SJCRH30 (cell line): ENCODE results near the gene PSMD11. TPM values are rescaled to one million over a fixed set of nuclear protein-coding genes. Genes with fewer than 3 reads are reported as not detected.

Source experiments
- DNase-seq, 2 experiments: peaks; one replicate each; pipeline ENCODE4 v3.0.0-alpha.2; 2015 to 2020
- H3K27ac ChIP-seq: fragments of 250-450 bp; sonication (Bioruptor Pico); 2 replicates; pipeline ENCODE4 v1.5.1; 2020; ENCODE audit warnings: mild to moderate bottlenecking, moderate library complexity
- H3K27me3 ChIP-seq: fragments of 250-450 bp; sonication (Bioruptor Pico); 2 replicates; pipeline ENCODE4 v1.5.1; 2020; ENCODE audit warnings: mild to moderate bottlenecking, moderate library complexity
- H3K36me3 ChIP-seq: fragments of 250-450 bp; sonication (Bioruptor Pico); 2 replicates; pipeline ENCODE4 v1.5.1; 2020; ENCODE audit warnings: mild to moderate bottlenecking, moderate library complexity
- H3K4me1 ChIP-seq: fragments of 250-450 bp; sonication (Bioruptor Pico); 2 replicates; pipeline ENCODE4 v1.5.1; 2020; ENCODE audit warnings: mild to moderate bottlenecking, moderate library complexity
- H3K4me3 ChIP-seq: fragments of 250-450 bp; sonication (Bioruptor Pico); 2 replicates; pipeline ENCODE4 v1.5.1; 2020; ENCODE audit warnings: mild to moderate bottlenecking, moderate library complexity
- H3K9me3 ChIP-seq: fragments of 250-450 bp; sonication (Bioruptor Pico); replicated peaks from 2 replicates; pipeline ENCODE4 v1.5.1; 2020; ENCODE audit warnings: mild to moderate bottlenecking, moderate library complexity
- total RNA-seq: library from RNA; depleted of rRNA; stranded (reverse); fragments of >200 nt; shearing (Covaris generic); gene quantifications from 2 replicates; pipeline ENCODE4 v1.2.3, GENCODE V29; 2014

PSMD11 gene
- total RNA-seq, 1 experiment from 2014 or later: 172 TPM

DNA sequence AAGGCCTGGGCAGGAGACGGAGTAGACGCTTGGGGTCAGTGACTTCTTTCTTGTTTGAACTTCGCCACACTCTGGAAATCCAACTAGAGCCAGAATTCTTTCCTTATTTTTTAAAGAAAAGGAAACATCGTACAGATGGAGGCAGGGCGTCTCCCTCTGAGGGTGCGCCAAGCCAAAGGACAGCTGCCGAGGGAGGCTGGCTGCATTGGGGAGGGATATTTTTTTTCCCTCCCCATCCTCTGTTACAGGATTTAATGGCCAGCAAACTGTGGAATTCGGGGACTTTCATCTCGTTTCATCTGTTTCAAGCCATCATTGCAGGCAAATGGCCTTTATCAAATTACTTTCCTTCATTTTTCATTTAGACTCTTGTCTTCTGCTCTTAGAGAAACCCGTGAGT, 58.4 kb downstream of the PSMD11 start:
- DNase-seq: no peak
- Histone ChIP-seq H3K4me1 (peaks cover 31% of the 10 kb centered on the region), H3K27me3 (peaks cover 2% of the 10 kb centered on the region; the same call in 1 of the 2 replicates), H3K36me3 (no peaks in the 10 kb centered on the region), H3K9me3 (no peaks in the 10 kb centered on the region), H3K27ac (no peak overlapping the region; the same call in 1 of the 2 replicates), H3K4me3 (no peak overlapping the region)

DNA sequence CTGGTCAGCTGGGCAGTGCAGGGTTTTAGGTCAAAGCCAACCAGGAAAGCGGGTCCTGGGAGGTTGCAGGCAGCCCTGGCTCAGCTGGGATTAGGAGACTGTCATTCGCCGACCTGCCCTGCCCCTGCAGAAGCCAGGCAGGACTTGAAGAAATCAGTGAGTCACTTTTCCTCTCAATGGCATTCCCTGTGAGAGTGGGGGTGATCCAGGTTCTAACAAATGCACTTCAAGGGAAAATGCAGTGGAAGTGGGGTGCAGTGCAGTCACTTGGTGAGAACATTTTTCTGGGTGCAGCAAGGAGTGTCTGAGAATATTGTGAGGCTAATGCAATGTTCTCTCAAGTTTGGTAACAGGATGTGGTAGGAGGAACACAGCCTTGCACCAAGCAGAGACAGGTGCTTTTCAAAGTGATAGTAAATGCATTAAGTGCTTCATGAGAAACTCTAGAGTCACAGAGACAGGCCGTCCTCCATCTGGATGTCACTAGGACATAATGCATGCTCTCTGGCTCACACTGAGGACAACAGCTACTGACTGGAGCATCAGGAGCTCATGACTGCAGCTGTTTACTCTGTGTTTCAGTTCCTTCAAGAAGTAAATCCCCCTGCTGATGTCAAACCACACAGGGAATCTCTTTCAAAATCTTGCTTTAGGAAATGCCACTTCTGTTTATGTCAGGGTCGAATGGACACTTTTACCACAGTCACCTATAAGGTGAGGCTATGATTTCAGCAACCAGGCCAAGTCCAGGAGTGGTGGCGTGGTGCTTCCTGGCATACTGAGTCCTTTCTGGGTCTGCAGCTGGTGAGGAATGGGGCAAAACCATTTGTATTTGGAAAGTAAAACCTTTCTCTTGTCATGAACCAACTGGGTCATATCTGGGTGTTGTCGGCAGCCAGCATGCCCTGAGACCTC, 59.2 kb downstream of the PSMD11 start:
- H3K9me3 ChIP-seq: no peaks in the 10 kb centered on the region
- no peak for DNase-seq
- peaks cover 28% of the 10 kb centered on the region for H3K4me1 ChIP-seq
- H3K27ac ChIP-seq: peak overlapping the region; percentile 21
- H3K36me3 ChIP-seq: no peaks in the 10 kb centered on the region
- no peaks in the 10 kb centered on the region for H3K27me3 ChIP-seq
- no peak overlapping the region for H3K4me3 ChIP-seq

DNA sequence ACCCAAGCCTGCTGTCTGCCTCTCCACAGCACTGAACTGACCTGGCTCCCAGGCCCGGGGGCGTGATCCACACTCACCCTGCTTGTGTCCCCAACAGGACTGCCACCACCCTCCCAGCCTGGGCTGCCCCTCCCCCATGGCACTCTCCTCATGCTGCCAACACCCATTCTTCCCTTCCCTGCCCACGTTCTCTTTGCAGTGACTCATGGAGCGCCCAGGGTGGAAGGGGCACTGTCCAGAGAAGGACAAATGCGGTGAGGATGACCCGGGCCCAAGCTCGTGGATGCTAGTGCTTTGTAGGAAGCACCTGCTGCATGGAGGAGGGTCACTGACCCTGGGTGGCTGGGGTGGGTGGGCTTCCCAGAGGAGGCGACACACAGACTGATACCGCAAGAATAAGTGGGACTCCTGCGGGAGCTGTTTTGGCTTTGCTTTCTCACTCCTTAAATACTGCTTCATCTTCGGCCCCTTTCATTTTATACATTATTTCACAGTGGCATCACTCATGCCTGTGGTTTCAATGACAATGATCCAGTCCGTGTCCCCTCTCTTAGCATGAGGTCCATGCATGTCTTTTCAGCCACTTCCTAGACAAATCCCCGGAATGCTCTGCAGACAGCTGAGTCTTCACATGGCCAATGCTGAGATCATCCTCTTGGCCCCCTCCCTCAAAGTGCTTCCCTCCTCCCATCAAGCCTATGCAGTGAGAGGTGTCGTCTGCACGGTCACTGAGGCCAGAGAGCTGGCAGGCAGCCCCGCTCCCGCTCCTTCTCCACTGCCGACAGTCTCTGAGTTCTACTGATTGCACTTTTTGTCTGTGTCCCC, 60.1 kb downstream of the PSMD11 start:
- peaks cover 28% of the 10 kb centered on the region for H3K4me1 ChIP-seq
- no peaks in the 10 kb centered on the region for H3K9me3 ChIP-seq
- H3K36me3 ChIP-seq: no peaks in the 10 kb centered on the region
- peaks cover 3% of the 10 kb centered on the region; the same call in 1 of the 2 replicates for H3K27me3 ChIP-seq
- peak; percentile 46 to 57 for DNase-seq
- H3K27ac ChIP-seq: peak overlapping the region; percentile 21
- H3K4me3 ChIP-seq: no peak overlapping the region

DNA sequence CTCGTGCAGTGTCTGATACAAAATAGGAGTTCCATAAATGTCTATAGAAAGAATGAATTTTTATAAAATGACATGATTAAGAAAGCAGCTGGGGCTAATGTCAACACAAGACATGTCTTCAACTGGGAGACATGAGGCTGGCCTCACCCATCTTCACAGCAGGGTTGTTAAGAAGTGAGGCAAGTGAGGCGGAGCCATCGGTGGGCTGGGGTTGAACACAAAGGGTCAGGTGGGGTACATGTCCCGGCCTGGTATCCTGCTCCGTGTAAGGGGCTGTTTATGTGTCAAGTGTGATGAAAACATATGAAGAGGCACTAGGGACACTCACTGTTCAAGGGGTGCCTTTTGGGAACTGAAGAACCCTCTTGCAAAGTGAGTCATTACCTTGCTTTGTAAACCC, 64.6 kb downstream of the PSMD11 start:
- Histone ChIP-seq H3K9me3 (no peaks in the 10 kb centered on the region), H3K27me3 (peaks cover 3% of the 10 kb centered on the region; the same call in 1 of the 2 replicates), H3K36me3 (no peaks in the 10 kb centered on the region), H3K27ac (no peak overlapping the region), H3K4me1 (peaks cover 12% of the 10 kb centered on the region), H3K4me3 (no peak overlapping the region)
- no peak for DNase-seq

DNA sequence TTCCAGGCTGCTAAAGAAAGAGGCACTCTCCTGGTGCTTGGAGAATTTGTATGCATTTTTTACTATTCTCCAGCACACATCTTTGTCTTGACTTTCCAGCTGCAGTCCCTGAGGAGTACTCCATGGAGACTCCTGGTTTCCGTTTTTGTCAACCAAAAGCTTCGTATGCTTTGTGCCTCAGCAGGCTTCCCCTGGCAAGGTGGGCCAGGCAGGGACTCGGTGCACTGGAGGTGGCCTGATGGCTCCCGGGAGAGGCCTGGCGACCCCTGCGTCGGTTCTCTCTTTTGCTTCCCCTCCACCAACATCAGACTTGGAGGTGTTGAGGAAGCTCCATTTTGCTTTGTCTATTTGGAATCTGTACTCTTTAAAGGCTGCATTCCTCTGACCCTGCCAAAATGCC, 66.2 kb downstream of the PSMD11 start:
- Histone ChIP-seq H3K27ac (no peak overlapping the region), H3K27me3 (peaks cover 3% of the 10 kb centered on the region; the same call in 1 of the 2 replicates), H3K4me3 (no peak overlapping the region), H3K9me3 (no peaks in the 10 kb centered on the region), H3K36me3 (no peaks in the 10 kb centered on the region), H3K4me1 (no peaks in the 10 kb centered on the region; the same call in 1 of the 2 replicates)
- DNase-seq: no peak

DNA sequence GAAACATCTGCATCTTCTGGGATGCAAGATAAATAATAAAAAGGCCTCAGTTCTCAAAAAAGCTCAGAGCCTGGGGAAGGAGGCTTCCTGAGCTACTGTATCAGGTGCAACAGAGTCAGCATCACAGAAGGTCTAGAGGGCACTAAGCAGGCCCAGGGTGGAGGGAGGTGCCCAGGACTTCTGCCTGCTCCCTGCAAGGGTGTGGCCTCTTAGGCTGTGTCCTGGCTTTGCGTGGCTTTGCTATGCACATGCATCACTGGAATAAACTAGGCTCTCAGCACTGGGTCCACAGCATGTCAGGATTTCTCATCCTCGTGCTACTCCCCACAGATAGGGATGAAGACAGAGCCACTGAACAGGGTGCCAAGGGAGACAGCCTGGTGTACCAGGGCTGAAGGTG, 68.0 kb downstream of the PSMD11 start:
- Histone ChIP-seq H3K27ac (no peak overlapping the region), H3K27me3 (peaks cover 3% of the 10 kb centered on the region; the same call in 1 of the 2 replicates), H3K9me3 (no peaks in the 10 kb centered on the region), H3K36me3 (no peaks in the 10 kb centered on the region), H3K4me1 (peaks cover 14% of the 10 kb centered on the region), H3K4me3 (no peak overlapping the region)
- no peak for DNase-seq

DNA sequence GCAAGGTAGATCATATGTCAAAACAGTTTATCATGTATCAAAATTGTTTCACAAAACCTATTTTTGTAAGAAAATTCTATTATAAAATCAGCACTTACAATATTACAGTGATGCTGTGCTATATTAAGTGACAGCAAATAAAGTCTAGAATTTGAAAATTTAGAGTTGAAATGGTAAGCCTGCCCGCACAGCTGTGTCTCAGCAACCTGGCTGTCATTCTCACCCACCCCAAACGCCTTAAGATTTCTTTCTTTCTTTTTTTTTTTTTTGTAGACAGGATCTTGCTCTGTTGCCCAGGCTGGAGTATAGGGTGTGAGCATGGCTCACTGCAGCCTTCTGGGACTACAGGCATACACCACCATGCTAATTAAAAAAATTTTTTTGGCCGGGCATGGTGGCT, 69.3 kb downstream of the PSMD11 start:
- no peaks in the 10 kb centered on the region for H3K9me3 ChIP-seq
- H3K4me3 ChIP-seq: no peak overlapping the region
- peaks cover 3% of the 10 kb centered on the region; the same call in 1 of the 2 replicates for H3K27me3 ChIP-seq
- H3K4me1 ChIP-seq: peaks cover 23% of the 10 kb centered on the region
- DNase-seq: no peak
- H3K36me3 ChIP-seq: no peaks in the 10 kb centered on the region
- H3K27ac ChIP-seq: no peak overlapping the region

DNA sequence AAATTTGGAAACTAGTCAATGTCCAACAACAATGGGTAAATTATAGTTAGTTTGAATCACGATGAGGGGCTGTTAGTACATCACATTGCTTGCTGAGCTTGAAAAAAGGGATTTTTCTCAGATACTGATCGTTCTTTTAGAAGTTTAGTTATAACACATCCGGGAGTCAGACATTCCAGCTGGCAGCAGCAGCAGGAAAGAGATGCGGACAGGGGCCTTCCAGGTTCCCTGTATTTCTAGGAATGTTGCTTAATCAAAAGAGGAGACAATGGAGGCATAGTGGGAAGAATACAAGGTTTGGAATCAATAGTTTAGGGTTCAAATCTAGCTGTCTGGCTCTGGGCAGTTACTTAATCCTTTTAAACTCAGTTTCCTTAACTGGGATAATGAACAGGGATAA, 70.3 kb downstream of the PSMD11 start:
- Histone ChIP-seq H3K27me3 (no peaks in the 10 kb centered on the region), H3K27ac (no peak overlapping the region), H3K4me1 (peaks cover 27% of the 10 kb centered on the region), H3K9me3 (no peaks in the 10 kb centered on the region), H3K4me3 (no peak overlapping the region), H3K36me3 (no peaks in the 10 kb centered on the region)
- no peak for DNase-seq

DNA sequence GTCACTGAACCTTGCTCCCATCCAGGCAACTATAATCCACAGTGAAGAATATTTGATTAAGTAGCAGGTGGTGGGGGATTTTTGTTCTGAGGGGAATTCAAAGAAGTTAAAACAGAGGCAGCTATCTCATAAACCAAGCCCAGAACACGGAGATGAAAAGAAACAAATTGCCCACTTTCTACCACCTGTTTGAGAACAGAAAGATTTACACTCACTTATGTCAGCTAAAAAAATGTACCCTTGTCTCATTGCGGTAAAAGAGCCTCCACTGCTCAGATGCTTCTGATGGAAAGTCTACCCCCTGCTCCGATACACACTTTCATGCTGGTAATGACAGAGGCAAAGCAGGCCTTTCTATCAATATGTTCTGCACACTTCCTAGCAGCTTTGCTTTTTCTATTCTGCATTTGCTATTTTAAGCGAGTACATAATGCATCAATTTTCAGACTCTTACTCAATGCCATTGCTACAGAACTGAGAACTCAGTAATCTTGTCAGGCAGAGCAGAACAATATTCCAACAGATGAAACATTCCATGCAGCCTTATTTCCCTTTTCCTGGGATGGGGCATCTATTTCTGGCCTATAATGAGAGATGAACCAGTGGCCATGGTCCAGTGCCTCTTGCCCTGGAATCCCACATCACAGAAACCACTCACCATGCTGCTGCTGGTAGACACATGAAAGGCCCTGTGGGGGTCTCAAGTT, 71.5 kb downstream of the PSMD11 start:
- Histone ChIP-seq H3K4me1 (peaks cover 35% of the 10 kb centered on the region), H3K36me3 (no peaks in the 10 kb centered on the region), H3K9me3 (no peaks in the 10 kb centered on the region), H3K27ac (no peak overlapping the region), H3K4me3 (no peak overlapping the region), H3K27me3 (no peaks in the 10 kb centered on the region)
- DNase-seq: no peak

DNA sequence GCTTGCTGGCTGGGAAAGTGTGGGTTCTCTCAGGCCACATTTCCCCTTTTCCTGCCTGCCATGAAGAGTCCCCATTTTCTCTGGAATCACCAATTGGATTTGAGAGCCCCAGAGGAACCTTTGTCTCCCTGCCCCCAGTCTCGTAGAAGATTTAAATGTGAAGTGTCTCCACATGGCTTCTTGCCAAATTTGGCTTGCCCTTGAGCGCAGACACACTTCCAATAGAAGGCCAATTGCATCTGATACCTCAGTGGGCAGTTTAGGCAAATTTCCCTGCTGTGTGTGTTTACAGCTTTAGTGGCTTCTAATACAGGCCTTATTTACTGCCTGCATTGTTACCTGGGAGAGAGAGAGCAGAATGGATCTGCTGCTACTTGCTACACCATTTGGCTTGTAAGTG, 72.1 kb downstream of the PSMD11 start:
- no peak for DNase-seq
- Histone ChIP-seq H3K4me3 (no peak overlapping the region), H3K27ac (no peak overlapping the region), H3K4me1 (peaks cover 35% of the 10 kb centered on the region), H3K9me3 (no peaks in the 10 kb centered on the region), H3K36me3 (no peaks in the 10 kb centered on the region), H3K27me3 (no peaks in the 10 kb centered on the region)

DNA sequence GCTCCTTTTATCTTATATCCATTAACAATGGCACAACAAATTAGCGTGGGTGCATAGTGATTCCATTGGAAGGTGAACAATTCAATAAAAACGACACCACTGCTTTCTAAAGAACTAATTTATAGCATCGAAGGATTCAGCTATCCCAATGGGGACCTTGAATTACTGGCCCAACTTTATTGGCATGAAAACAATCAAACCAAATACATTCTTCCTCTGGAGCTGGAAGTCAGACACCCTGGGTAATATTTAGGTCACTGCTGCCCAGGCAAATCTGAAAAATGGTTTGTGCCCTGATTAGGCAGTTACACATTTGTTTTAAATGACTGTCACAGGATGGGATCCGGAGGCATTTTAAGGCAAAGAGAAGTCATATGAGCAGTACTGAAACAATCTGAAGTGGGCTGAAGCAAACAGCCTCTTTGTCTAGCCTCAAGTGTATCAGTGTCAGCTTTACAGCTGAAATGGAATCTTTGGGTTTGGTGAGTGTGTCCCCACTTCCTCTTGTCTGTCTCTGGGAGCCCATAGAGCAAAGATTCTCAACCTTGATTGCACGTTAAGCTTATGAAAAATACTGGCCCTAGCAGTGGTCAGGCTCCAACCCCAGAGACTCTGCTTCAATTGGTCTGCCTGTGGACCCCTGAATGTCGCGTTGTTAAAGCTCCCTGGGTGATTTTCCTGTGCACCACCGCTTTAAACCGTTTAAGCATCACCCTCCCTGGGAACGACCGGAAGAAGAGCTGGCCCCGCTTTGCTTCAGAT, 72.8 kb downstream of the PSMD11 start:
- Histone ChIP-seq H3K4me3 (no peak overlapping the region), H3K27ac (no peak overlapping the region), H3K4me1 (peaks cover 35% of the 10 kb centered on the region), H3K9me3 (no peaks in the 10 kb centered on the region), H3K27me3 (no peaks in the 10 kb centered on the region), H3K36me3 (no peaks in the 10 kb centered on the region)
- DNase-seq: no peak

DNA sequence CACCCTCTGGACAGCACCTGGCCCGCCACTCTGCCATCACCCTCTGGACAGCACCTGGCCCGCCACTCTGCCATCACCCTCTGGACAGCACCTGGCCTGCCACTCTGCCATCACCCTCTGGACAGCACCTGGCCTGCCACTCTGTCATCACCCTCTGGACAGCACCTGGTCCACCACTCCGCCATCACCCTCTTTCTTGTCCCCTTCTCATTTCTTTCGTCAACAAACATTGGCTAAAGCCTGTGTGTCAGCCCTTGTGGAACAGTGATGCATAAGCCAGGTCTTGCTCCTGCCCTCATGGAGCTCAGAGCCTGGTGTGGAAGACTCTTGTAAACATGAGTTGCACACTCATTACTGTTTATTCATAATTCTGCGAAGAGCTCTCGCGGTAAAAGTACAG, 73.7 kb downstream of the PSMD11 start:
- Histone ChIP-seq H3K27me3 (no peaks in the 10 kb centered on the region), H3K36me3 (no peaks in the 10 kb centered on the region), H3K27ac (no peak overlapping the region), H3K4me1 (peaks cover 35% of the 10 kb centered on the region), H3K4me3 (no peak overlapping the region), H3K9me3 (no peaks in the 10 kb centered on the region)
- DNase-seq: no peak

DNA sequence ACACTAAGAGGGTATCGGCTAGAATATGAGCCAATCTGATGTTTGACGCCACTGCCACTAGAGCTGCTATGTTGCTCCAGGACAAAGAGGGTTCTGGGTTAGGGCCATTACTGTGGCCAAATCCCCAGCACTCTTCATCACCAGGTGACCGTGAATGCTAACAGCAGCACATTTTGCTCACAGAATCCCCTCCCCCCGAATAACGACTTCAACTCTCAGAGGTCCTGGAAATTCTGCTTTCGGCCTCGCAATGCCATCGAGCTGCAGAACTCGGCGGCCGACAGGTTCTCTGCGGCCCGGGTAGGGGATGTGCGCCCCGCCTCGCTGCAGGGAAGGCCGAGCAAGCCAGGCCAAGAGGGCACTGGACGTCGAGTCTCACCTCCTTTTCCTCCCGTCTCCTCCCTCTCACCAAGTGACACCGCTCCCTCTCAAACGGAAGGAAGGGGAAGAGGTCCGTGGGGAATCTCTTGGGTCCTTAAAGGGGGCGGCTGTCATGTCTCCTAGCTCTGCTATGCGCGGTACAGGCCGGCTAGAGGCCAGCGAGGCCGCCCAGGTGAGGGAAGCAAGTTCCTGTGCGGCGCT, 74.4 kb downstream of the PSMD11 start:
- H3K4me3 ChIP-seq: peak overlapping the region; percentile 50
- H3K4me1 ChIP-seq: peaks cover 35% of the 10 kb centered on the region
- H3K27ac ChIP-seq: no peak overlapping the region

More for the DNA sequence above, 74.4 kb downstream of the PSMD11 start:
- Histone ChIP-seq H3K9me3 (no peaks in the 10 kb centered on the region), H3K36me3 (no peaks in the 10 kb centered on the region), H3K27me3 (no peaks in the 10 kb centered on the region)
- no peak for DNase-seq
